Spleen (tissue), 11 donors: ENCODE results near the gene MLYCD. TPM values are rescaled to one million over a fixed set of nuclear protein-coding genes. Genes with fewer than 3 reads are reported as not detected.

ENCODE experiments used
- DNase-seq: peaks from one replicate; pipeline ENCODE4 v3.0.0-alpha.2; 2020
- H3K27ac ChIP-seq, 8 donors: fragments of 200-600 bp; sonication (generic) in 7 of 8; 1 replicate in 4 of 8; 2 replicates in 4 of 8; pipeline versions ENCODE4 v1.5.0 to v1.8.0; 2016 to 2021; ENCODE audit warnings: inconsistent platforms in 4 of 8, mild to moderate bottlenecking in 4 of 8, moderate library complexity in 1 of 8
- H3K27me3 ChIP-seq, 7 donors: fragments of 200-600 bp; sonication (generic) in 6 of 7; replicated peaks in 1 of 7; 1 replicate in 4 of 7; 2 replicates in 3 of 7; pipeline versions ENCODE4 v1.5.0 to v1.8.0; 2016 to 2021; ENCODE audit warnings: inconsistent platforms in 3 of 7, mild to moderate bottlenecking in 1 of 7
- H3K36me3 ChIP-seq, 6 donors: fragments of 200-600 bp; sonication (generic) in 5 of 6; 1 replicate in 4 of 6; 2 replicates in 2 of 6; pipeline versions ENCODE4 v1.5.0 to v1.8.0; 2016 to 2021; ENCODE audit warnings: inconsistent platforms in 2 of 6
- H3K4me1 ChIP-seq, 6 donors: fragments of 200-600 bp; sonication (generic) in 5 of 6; 1 replicate in 3 of 6; 2 replicates in 3 of 6; pipeline versions ENCODE4 v1.5.0 to v1.8.0; 2016 to 2021; ENCODE audit warnings: inconsistent platforms in 3 of 6
- H3K4me3 ChIP-seq, 8 donors: fragments of 200-600 bp; sonication (generic) in 7 of 8; 1 replicate in 4 of 8; 2 replicates in 4 of 8; pipeline versions ENCODE4 v1.5.0 to v1.8.0; 2016 to 2021; ENCODE audit warnings: inconsistent platforms in 4 of 8, mild to moderate bottlenecking in 4 of 8, moderate library complexity in 2 of 8
- H3K9me3 ChIP-seq, 8 donors: fragments of 200-600 bp; sonication (generic) in 7 of 8; 1 replicate in 4 of 8; 2 replicates in 4 of 8; pipeline versions ENCODE4 v1.5.0 to v1.8.0; 2016 to 2021; ENCODE audit warnings: inconsistent platforms in 4 of 8
- POLR2A ChIP-seq, 3 donors: fragments of 450-650 bp; IDR thresholded peaks; one replicate each; pipeline ENCODE4 v1.5.1; 2017; ENCODE audit warnings: antibody characterized with exemption in 3 of 3, mild to moderate bottlenecking in 1 of 3
- POLR2AphosphoS5 ChIP-seq, 3 donors: sonication (generic); formaldehyde crosslinking; IDR thresholded peaks; one replicate each; pipeline ENCODE4 v1.5.1; 2017; ENCODE audit warnings: antibody characterized with exemption in 3 of 3
- WGBS, 5 donors: extraction: QIAGEN DNeasy Blood & Tissue Kit in 3 of 5; methylation state at CpG; one replicate each; pipeline versions ENCODE4 v1.1.5 to v1.1.7; 2013 to 2018; 5-methylcytosine and 5-hydroxymethylcytosine counted together
- intact Hi-C: fragments of 100-400 bp; cut with DNase I; formaldehyde crosslinking; loops from one replicate; pipeline ENCODE4 v1.15.0; 2023; ENCODE audit warnings: low total_unique reads
- polyA plus RNA-seq, 3 donors: library from polyadenylated mRNA; stranded (reverse); fragments of 200-250 nt; gene quantifications; one replicate each; pipeline ENCODE4 v1.2.1, GENCODE V29; 2013
- total RNA-seq, 7 donors: library from RNA; depleted of rRNA in 3 of 7; stranded (reverse); fragments of >200 nt in 3 of 7; fragmentation: NEBNext Ultra II Directional in 4 of 7; extraction: Animal tissue kit (Norgen Biotek cat#: 25700) in 4 of 7; gene quantifications; one replicate each; pipeline versions ENCODE4 v1.1.0 to v1.2.1, GENCODE V29; 2016 to 2021
- TF ChIP-seq, protein P1 (sequence below), 11 experiments: fragments of 200-600 bp in 7 of 11; fragments of 450-650 bp in 4 of 11; sonication (generic) in 4 of 11; IDR thresholded peaks in 8 of 11; conservative IDR thresholded peaks in 3 of 11; 1 replicate in 7 of 11; 2 replicates in 4 of 11; pipeline versions ENCODE4 v1.4.0 to v1.8.0; 2016 to 2021; ENCODE audit warnings: antibody characterized with exemption in 11 of 11, inconsistent platforms in 4 of 11, mild to moderate bottlenecking in 1 of 11
- donor health status: healthy with polysubstance abuse.
- donor health status: DM: no; HTN: no; CAD: no; lungs with moderate emphysema.
- donor health status: DM: no; HTN: no; CAD: no.
- donor health status: Bipolar disorder and iron deficiency.
- donor health status: healthy.
- donor health status: DM: no; HTN: no; CAD: no.
- donor health status: DM: yes; HTN: yes; CAD: no.

MLYCD gene
- total and polyA plus RNA-seq, 10 donors, result 2.0 to 14.3 (median 9.9) TPM

DNA sequence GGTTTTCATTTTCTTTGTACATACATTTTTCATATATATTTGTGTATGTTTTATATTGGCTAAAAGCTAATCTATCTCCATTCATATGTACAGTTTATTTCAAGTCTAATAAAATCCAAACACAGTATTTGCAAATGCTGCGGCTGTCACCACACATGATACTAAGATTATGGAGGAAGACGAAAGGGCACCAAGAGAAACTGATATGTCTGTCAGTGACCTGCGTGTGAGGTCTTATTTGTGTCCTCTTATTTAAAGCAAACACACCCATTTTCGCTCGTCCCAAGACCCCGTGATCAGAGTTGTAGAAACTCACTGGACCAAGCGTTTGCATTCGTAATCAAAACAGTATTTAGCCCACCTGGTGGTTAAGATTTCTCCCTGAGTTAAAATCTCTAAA lies 8.2 kb downstream of the MLYCD start:
- H3K36me3 ChIP-seq, result peaks cover 0 to 82% (median 43%) of the 10 kb centered on the region in 6 donors
- peaks cover 0 to 26% (median 3%) of the 10 kb centered on the region in 6 donors for H3K4me1 ChIP-seq
- H3K27ac ChIP-seq, result no peak overlapping the region
- no peak for DNase-seq
- intact Hi-C loops, result no loop called here
- H3K9me3 ChIP-seq, result no peaks in the 10 kb centered on the region
- H3K4me3 ChIP-seq, result no peak overlapping the region
- TF ChIP-seq, protein P1, sequence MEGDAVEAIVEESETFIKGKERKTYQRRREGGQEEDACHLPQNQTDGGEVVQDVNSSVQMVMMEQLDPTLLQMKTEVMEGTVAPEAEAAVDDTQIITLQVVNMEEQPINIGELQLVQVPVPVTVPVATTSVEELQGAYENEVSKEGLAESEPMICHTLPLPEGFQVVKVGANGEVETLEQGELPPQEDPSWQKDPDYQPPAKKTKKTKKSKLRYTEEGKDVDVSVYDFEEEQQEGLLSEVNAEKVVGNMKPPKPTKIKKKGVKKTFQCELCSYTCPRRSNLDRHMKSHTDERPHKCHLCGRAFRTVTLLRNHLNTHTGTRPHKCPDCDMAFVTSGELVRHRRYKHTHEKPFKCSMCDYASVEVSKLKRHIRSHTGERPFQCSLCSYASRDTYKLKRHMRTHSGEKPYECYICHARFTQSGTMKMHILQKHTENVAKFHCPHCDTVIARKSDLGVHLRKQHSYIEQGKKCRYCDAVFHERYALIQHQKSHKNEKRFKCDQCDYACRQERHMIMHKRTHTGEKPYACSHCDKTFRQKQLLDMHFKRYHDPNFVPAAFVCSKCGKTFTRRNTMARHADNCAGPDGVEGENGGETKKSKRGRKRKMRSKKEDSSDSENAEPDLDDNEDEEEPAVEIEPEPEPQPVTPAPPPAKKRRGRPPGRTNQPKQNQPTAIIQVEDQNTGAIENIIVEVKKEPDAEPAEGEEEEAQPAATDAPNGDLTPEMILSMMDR (IDR thresholded peaks at IDR 0.05 in 8 of 11, conservative IDR thresholded peaks at IDR 0.05 in 3 of 11), result no peak
- TF ChIP-seq POLR2A (IDR thresholded peaks at IDR 0.05) (no peak), POLR2AphosphoS5 (IDR thresholded peaks at IDR 0.05) (no peak)
- no peaks in the 10 kb centered on the region for H3K27me3 ChIP-seq
- WGBS, 5 donors, result 92 to 96% (median 96%) methylated on average over 8 of the region's 8 CpGs

DNA sequence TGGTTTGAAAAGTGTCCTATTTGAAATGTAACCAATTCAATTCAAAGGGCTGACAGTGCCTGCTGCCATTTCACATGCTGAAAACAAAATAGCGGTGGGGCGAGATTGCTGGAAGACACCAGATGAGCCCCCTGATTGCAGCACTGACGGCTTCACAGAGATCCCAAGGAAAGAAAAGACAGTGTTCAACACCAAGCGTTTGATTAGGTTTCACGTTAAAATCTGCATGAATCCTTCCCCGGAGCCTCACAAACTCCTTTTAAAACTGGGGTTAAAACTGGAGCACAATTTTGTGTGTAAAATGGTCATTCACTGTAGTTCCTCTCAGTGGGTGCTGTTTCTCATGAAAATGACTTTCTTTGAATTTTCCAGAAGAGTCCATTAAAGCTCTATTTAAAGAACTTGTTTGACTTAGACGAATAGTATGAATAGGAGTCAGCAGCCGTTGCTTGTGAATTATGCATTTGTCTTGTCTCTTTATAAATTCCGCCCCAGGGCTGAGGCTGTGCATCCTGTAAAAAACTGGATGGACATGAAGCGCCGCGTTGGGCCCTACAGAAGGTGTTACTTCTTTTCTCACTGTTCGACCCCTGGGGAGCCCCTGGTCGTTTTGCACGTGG lies 8.8 kb downstream of the MLYCD start:
- peaks cover 0 to 20% (median 1%) of the 10 kb centered on the region in 6 donors for H3K4me1 ChIP-seq
- no peak for DNase-seq
- intact Hi-C loops, result no loop called here
- 90 to 95% (median 94%) methylated on average over 15 of the region's 15 CpGs for WGBS, 5 donors
- H3K27ac ChIP-seq, result no peak overlapping the region
- no peak overlapping the region for H3K4me3 ChIP-seq
- H3K27me3 ChIP-seq, result no peaks in the 10 kb centered on the region
- no peaks in the 10 kb centered on the region for H3K9me3 ChIP-seq
- TF ChIP-seq POLR2AphosphoS5 (IDR thresholded peaks at IDR 0.05) (no peak), POLR2A (IDR thresholded peaks at IDR 0.05) (no peak)
- TF ChIP-seq, protein P1 (IDR thresholded peaks at IDR 0.05 in 8 of 11, conservative IDR thresholded peaks at IDR 0.05 in 3 of 11), result no peak
- peaks cover 0 to 88% (median 49%) of the 10 kb centered on the region in 6 donors for H3K36me3 ChIP-seq

DNA sequence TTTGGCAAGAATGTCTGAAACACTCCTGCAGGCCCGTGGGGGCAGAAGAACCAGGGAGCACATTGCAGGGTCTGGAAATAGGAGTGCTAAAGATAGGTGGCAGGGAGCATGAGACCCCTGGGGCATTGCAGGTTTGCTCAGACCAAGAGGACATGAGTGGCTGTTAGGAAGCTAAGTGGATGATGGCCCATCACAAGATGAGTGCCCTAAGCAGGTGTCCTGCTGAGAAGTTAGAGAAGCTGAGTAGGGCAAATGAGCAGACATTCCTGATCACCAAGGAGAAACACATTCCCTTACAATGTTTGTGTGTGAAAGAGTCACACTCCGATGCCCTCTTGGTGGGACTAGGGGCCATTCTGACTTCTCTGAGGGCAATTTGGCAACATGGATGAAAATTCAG lies 9.9 kb downstream of the MLYCD start:
- whole genome bisulfite sequencing, 5 donors, result 69 to 96% (median 91%) methylated on average over 2 of the region's 2 CpGs
- Histone ChIP-seq H3K36me3 (peaks cover 0 to 97% (median 56%) of the 10 kb centered on the region in 6 donors), H3K9me3 (no peaks in the 10 kb centered on the region), H3K4me3 (no peak overlapping the region), H3K27me3 (no peaks in the 10 kb centered on the region), H3K4me1 (peaks cover 0 to 9% (median 0%) of the 10 kb centered on the region in 6 donors), H3K27ac (no peak overlapping the region)
- intact Hi-C loops, result no loop called here
- no peak for DNase-seq
- TF ChIP-seq, protein P1 (IDR thresholded peaks at IDR 0.05 in 8 of 11, conservative IDR thresholded peaks at IDR 0.05 in 3 of 11), result no peak
- no peak for TF ChIP-seq POLR2AphosphoS5 (IDR thresholded peaks at IDR 0.05)
- no peak for TF ChIP-seq POLR2A (IDR thresholded peaks at IDR 0.05)

DNA sequence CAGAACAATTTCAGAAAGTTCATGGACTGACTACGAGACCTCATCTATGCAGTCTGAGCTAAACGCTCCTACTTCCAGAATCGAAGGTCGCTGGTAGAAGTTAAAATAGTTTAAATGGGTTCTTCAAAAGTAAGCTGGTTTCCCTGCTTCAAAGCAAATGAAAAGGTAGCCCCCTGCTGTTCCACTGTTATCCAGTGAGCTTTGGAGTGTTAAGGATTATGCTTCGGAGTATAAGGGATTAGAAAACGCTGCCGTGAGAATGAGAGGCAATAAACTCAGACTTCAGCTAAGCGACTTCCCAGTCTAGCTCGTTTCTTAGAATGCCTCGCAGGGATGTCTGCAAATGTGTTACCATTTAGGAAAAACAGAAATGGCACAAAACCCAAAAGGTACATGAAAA lies 12.4 kb downstream of the MLYCD start:
- H3K4me1 ChIP-seq, result no peaks in the 10 kb centered on the region
- no peaks in the 10 kb centered on the region for H3K9me3 ChIP-seq
- TF ChIP-seq POLR2AphosphoS5 (IDR thresholded peaks at IDR 0.05) (no peak), POLR2A (IDR thresholded peaks at IDR 0.05) (no peak)
- TF ChIP-seq, protein P1 (IDR thresholded peaks at IDR 0.05 in 8 of 11, conservative IDR thresholded peaks at IDR 0.05 in 3 of 11), result no peak
- H3K27me3 ChIP-seq, result no peaks in the 10 kb centered on the region
- no peak overlapping the region for H3K27ac ChIP-seq
- no peak overlapping the region for H3K4me3 ChIP-seq
- WGBS, 5 donors, result 92 to 96% (median 94%) methylated on average over 10 of the region's 10 CpGs
- intact Hi-C loops, result no loop called here
- DNase-seq, result no peak
- H3K36me3 ChIP-seq, result peaks cover 5 to 99% (median 79%) of the 10 kb centered on the region in 6 donors
